ENCODE results near the gene MRPS7. TPM values are rescaled to one million over a fixed set of nuclear protein-coding genes. Genes with fewer than 3 reads are reported as not detected.

The MRPS7 gene
- polyA plus RNA-seq, 1 donor from 2014 or later: 63.3 TPM

DNA sequence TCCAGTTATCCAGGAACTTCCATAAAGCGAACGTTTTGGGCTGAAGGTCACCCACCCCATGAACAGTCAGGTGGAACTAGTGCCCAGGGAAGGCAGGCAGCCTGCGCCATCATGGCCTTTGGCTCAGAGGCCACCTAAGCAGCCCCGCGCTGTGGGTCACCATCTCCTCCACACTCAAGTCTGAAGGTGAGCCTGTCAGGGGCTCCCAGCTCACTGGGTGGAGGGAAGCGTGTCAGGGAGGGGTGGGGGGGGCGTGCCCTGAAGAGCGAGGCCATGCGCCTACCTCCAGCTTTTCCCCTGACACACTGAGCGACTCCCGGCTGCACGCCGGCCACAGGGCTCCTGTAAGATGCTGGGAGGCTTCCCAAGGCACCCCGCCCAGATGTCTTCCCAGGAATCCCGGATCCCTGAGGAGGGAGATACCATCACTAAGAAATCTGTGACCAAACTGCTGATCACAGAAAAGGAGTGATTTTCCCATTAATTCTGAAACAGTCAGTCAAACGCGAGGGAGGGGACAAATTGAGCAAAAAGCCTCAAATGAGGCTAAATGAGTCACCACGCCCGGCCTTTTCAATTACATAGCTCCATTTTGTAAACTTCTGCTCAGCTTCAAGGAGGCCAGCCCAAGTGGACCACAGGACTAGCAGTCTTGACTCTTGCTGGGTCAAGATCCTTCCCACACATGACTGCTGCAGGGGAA is 54.0 kb downstream of the MRPS7 start:
- TF ChIP-seq RAD21 (conservative IDR thresholded peaks at IDR 0.05) (no peak), SMC3 (conservative IDR thresholded peaks at IDR 0.05; ENCODE audit: poor library complexity) (no peak), REST (IDR thresholded peaks at IDR 0.05; ENCODE audit: borderline replicate concordance) (no peak), EZH2 (IDR thresholded peaks at IDR 0.05; ENCODE audit: borderline replicate concordance, insufficient read depth, low read length, poor library complexity, severe bottlenecking) (no peak), CTCF (IDR thresholded peaks at IDR 0.05; ENCODE audit: poor library complexity, severe bottlenecking) (no peak), TAF1 (IDR thresholded peaks at IDR 0.05; ENCODE audit: low read depth) (no peak), EP300 (conservative IDR thresholded peaks at IDR 0.05; ENCODE audit: poor library complexity, severe bottlenecking) (no peak), MXI1 (conservative IDR thresholded peaks at IDR 0.05; ENCODE audit: poor library complexity, severe bottlenecking) (no peak), POLR2AphosphoS5 (IDR thresholded peaks at IDR 0.05) (no peak)
- Histone ChIP-seq H3K9me2 (ENCODE audit: insufficient read depth, low read length) (no peaks in the 10 kb centered on the region), H3K4me3 (ENCODE audit: low read length) (no peak overlapping the region), H2AFZ (ENCODE audit: low read depth, low read length) (no peak overlapping the region), H3K9me3 (ENCODE audit: low read length) (no peaks in the 10 kb centered on the region), H3K27me3 (ENCODE audit: insufficient read depth, low read depth, low read length) (no peaks in the 10 kb centered on the region), H4K20me1 (ENCODE audit: insufficient read depth) (no peaks in the 10 kb centered on the region), H3K4me2 (ENCODE audit: low read length) (no peak overlapping the region), H3K27ac (ENCODE audit: low read length) (no peak overlapping the region), H3K79me2 (replicated peaks; ENCODE audit: insufficient read depth, low read length) (no peaks in the 10 kb centered on the region), H3F3A (ENCODE audit: insufficient read depth, low read length, poor library complexity, severe bottlenecking) (no peaks in the 10 kb centered on the region), H3K9ac (ENCODE audit: low read length) (no peak overlapping the region), H3K36me3 (ENCODE audit: insufficient read depth, low read length) (no peaks in the 10 kb centered on the region)

Other genes starting within 250 kb of the MRPS7 start
- gene MRPL58, start 249.2 kb upstream of the MRPS7 start, polyA plus RNA-seq: 47.4 and 49.7 TPM in 2 replicates
- gene ATP5PD, start 214.9 kb upstream of the MRPS7 start, polyA plus RNA-seq: 452 and 517 TPM in 2 replicates
- 29.9 and 32.8 TPM in 2 replicates for gene KCTD2, start 214.7 kb upstream of the MRPS7 start, polyA plus RNA-seq
- gene SLC16A5, start 173.9 kb upstream of the MRPS7 start, polyA plus RNA-seq: not detected in 2 replicates
- 3.7 and 4.0 TPM in 2 replicates for gene ARMC7, start 151.9 kb upstream of the MRPS7 start, polyA plus RNA-seq
- gene NT5C, start 130.1 kb upstream of the MRPS7 start, polyA plus RNA-seq: 58.7 and 74.0 TPM in 2 replicates
- 1,721 and 2,003 TPM in 2 replicates for gene JPT1, start 107.4 kb upstream of the MRPS7 start, polyA plus RNA-seq
- 224 and 283 TPM in 2 replicates for gene SUMO2, start 78.9 kb upstream of the MRPS7 start, polyA plus RNA-seq
- 74.5 and 84.1 TPM in 2 replicates for gene NUP85, start 56.2 kb upstream of the MRPS7 start, polyA plus RNA-seq
- 15.7 and 19.6 TPM in 2 replicates for gene GGA3, start 273 bp upstream of the MRPS7 start, polyA plus RNA-seq
- 27.7 and 35.2 TPM in 2 replicates for gene MIF4GD, start 9.4 kb downstream of the MRPS7 start, polyA plus RNA-seq
- gene SLC25A19, start 27.6 kb downstream of the MRPS7 start, polyA plus RNA-seq: 9.6 and 13.8 TPM in 2 replicates
- 134 and 150 TPM in 2 replicates for gene GRB2, start 143.8 kb downstream of the MRPS7 start, polyA plus RNA-seq
- gene TMEM94, start 194.8 kb downstream of the MRPS7 start, polyA plus RNA-seq: 37.0 and 66.1 TPM in 2 replicates